ENCODE data around the gene ELANE. TPM values are rescaled to one million over a fixed set of nuclear protein-coding genes. Genes with fewer than 3 reads are reported as not detected.

ELANE gene
- polyA plus RNA-seq, 1 donor = 0.89 TPM

DNA sequence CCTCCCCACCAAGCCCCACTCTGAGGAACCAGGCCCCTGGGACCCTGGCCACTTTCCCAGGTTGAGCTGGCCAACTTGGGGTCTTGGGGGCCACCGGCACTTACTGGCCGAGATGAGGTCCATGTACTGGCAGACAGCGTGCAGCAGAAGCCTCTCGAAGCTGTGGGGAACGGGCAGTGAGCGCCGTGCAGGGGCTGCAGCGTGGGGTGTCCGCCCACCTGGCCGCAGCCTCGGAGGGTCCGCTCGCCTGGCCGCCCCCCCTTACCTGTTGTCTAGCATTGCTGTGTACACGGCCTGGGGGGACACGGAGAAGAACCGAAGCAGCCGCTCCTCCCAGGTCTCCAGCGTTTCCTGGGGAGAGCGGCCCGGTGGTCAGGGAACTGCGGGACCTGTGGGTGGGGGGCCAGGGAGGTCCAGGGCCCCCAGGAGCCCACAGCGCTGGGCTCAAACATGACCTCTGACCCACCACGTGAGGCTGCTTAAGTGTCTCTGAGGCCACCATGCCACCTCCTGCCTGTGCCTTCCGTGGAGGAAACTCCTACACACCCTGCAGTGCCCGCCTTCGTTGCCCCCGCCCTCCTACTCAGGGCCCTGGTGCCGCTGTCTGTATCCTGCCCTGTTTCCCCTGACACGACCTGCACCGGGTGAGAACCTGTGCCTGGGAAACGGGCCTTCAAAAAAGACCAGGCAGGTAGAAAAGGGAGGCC is 47.4 kb downstream of the ELANE start:
- DNase-seq = no peak

- no peak for DNase-seq
These were observed 47.9 kb downstream of the ELANE start for GRCh38 chr19:900043-900301.

GRCh38 chr19:900302-901111 is 48.4 kb downstream of the ELANE start:
- DNase-seq = no peak

GRCh38 chr19:901216-902092 is 49.4 kb downstream of the ELANE start:
- no peak for DNase-seq

GRCh38 chr19:902093-902370 is 49.9 kb downstream of the ELANE start:
- no peak for DNase-seq

- DNase-seq = no peak
These were observed 50.5 kb downstream of the ELANE start for GRCh38 chr19:902446-903226.

- DNase-seq = no peak
These were observed 51.2 kb downstream of the ELANE start for GRCh38 chr19:903266-903797.

- no peak for DNase-seq
These were observed 52.4 kb downstream of the ELANE start for GRCh38 chr19:904545-904944.

Other genes with a start within 250 kb of the ELANE start
- 36.0 TPM for gene POLRMT, start 218.8 kb upstream of the ELANE start, polyA plus RNA-seq (ENCODE audit: insufficient read length)
- gene FGF22, start 212.4 kb upstream of the ELANE start, polyA plus RNA-seq (ENCODE audit: insufficient read length) = 0.28 TPM
- 32.3 TPM for gene RNF126, start 189.1 kb upstream of the ELANE start, polyA plus RNA-seq (ENCODE audit: insufficient read length)
- 17.9 TPM for gene FSTL3, start 175.9 kb upstream of the ELANE start, polyA plus RNA-seq (ENCODE audit: insufficient read length)
- 0.32 TPM for gene PRSS57, start 156.9 kb upstream of the ELANE start, polyA plus RNA-seq (ENCODE audit: insufficient read length)
- gene PALM, start 143.4 kb upstream of the ELANE start, polyA plus RNA-seq (ENCODE audit: insufficient read length) = 47.0 TPM
- 0.21 TPM for gene MISP, start 101.2 kb upstream of the ELANE start, polyA plus RNA-seq (ENCODE audit: insufficient read length)
- gene PTBP1, start 54.9 kb upstream of the ELANE start, polyA plus RNA-seq (ENCODE audit: insufficient read length) = 127 TPM
- gene PLPPR3, start 30.3 kb upstream of the ELANE start, polyA plus RNA-seq (ENCODE audit: insufficient read length) = not detected
- 3.2 TPM for gene AZU1, start 24.5 kb upstream of the ELANE start, polyA plus RNA-seq (ENCODE audit: insufficient read length)
- 6.1 TPM for gene PRTN3, start 11.3 kb upstream of the ELANE start, polyA plus RNA-seq (ENCODE audit: insufficient read length)
- 4.1 TPM for gene CFD, start 7.4 kb downstream of the ELANE start, polyA plus RNA-seq (ENCODE audit: insufficient read length)
- gene MED16, start 40.9 kb downstream of the ELANE start, polyA plus RNA-seq (ENCODE audit: insufficient read length) = 49.8 TPM
- gene RNU6-9, start 41.2 kb downstream of the ELANE start, polyA plus RNA-seq (ENCODE audit: insufficient read length) = not detected
- gene R3HDM4, start 60.9 kb downstream of the ELANE start, polyA plus RNA-seq (ENCODE audit: insufficient read length) = 28.6 TPM
- not detected for gene KISS1R, start 65.0 kb downstream of the ELANE start, polyA plus RNA-seq (ENCODE audit: insufficient read length)
- 17.3 TPM for gene ARID3A, start 73.7 kb downstream of the ELANE start, polyA plus RNA-seq (ENCODE audit: insufficient read length)
- 39.3 TPM for gene WDR18, start 132.0 kb downstream of the ELANE start, polyA plus RNA-seq (ENCODE audit: insufficient read length)
- 0.22 TPM for gene GRIN3B, start 148.1 kb downstream of the ELANE start, polyA plus RNA-seq (ENCODE audit: insufficient read length)
- gene TMEM259, start 168.8 kb downstream of the ELANE start, polyA plus RNA-seq (ENCODE audit: insufficient read length) = 94.8 TPM
- gene RNU6-2, start 169.2 kb downstream of the ELANE start, polyA plus RNA-seq (ENCODE audit: insufficient read length) = not detected
- gene CNN2, start 174.3 kb downstream of the ELANE start, polyA plus RNA-seq (ENCODE audit: insufficient read length) = 58.2 TPM
- gene ABCA7, start 187.8 kb downstream of the ELANE start, polyA plus RNA-seq (ENCODE audit: insufficient read length) = 27.8 TPM
- gene ARHGAP45, start 214.9 kb downstream of the ELANE start, polyA plus RNA-seq (ENCODE audit: insufficient read length) = 9.8 TPM
- 121 TPM for gene POLR2E, start 243.1 kb downstream of the ELANE start, polyA plus RNA-seq (ENCODE audit: insufficient read length)

All from hindlimb muscle (tissue), 1 donor.